Measurements from ENCODE around the gene PHF10. TPM values are rescaled to one million over a fixed set of nuclear protein-coding genes. Genes with fewer than 3 reads are reported as not detected.
"Not testable (repeated sequence)": the region's sequence is repeated elsewhere in the genome, so short reads cannot be mapped to it uniquely, and the experiment has no call there.

PHF10 gene
- total RNA-seq (100 to 1,000 TPM in 2 of 5 experiments, 10 to 100 TPM in 3; 58.7 to 124 (median 93.4) TPM), polyA plus RNA-seq (10 to 100 TPM; 17.1 to 21.9 TPM), total RNA-seq (95.3 reads per million, percentile 84 among the genes with 10 or more reads in this experiment)

GRCh38 chr6:169724494-169725124, at the start of gene PHF10:
Gene PHF10 (minus strand): TSS chr6:169724500. CDS start chr6:169723931, 569 bp downstream.
- ChIA-PET POLR2A (interaction anchor here (0.6 to 16.5 kb wide), 7 partner anchors 20 to 860 kb away, joined by 3 to 307 read pairs (median 3); partner anchors contain the start of genes C6orf120, DYNLT2, ERMARD and PDCD2), CTCF (interaction anchor here (1.6 kb wide), 1 partner anchor 9 kb away, joined by 7 read pairs; no protein-coding TSS in a partner anchor)
- no peaks in the 10 kb centered on the region for H3K9me3 ChIP-seq (ENCODE audit: control insufficient read depth in 2 of 3, low read length in 3 of 3)
- Mint-ChIP-seq H3K4me3 (peak within 1 kb of the TSS; percentile 87 to 97 (median 92)), H3K4me1 (peaks cover 12 to 55% (median 46%) of the 10 kb centered on the region in 7 donors), H3K9me3 (peaks cover 0 to 3% (median 0%) of the 10 kb centered on the region in 11 donors), H3K27ac (peak within 1 kb of the TSS; percentile 95 to 98 (median 97)), H3K36me3 (peaks cover 0 to 10% (median 4%) of the 10 kb centered on the region in 5 donors), H3K27me3 (peaks cover 0 to 8% (median 0%) of the 10 kb centered on the region in 5 donors)
- H3K36me3 ChIP-seq (ENCODE audit: control insufficient read depth in 2 of 3, insufficient read depth in 3 of 3, low read length in 3 of 3), result peaks cover 0 to 5% (median 0%) of the 10 kb centered on the region in 3 experiments
- peaks cover 13 to 26% of the 10 kb centered on the region in 2 donors for H3K4me1 ChIP-seq (ENCODE audit: control insufficient read depth in 2 of 2, insufficient read depth in 2 of 2, low read length in 2 of 2)
- intact Hi-C loops (cut with micrococcal nuclease), result loop anchor here (1.0 to 5.0 kb wide), 2 partner anchors 860 to 1902 kb away; partner anchors contain the start of gene PDCD2 (in 1 of the 2)
- no peaks in the 10 kb centered on the region for H3K27me3 ChIP-seq (ENCODE audit: control insufficient read depth in 2 of 2, insufficient read depth in 2 of 2, low read length in 2 of 2)
- peak; percentile 73 for ATAC-seq
- H3K27ac ChIP-seq (ENCODE audit: low read depth, low read length), result peak within 1 kb of the TSS; percentile 95
- DNase-seq, result peak; percentile 50 to 80 (median 67)
- H3K4me3 ChIP-seq (ENCODE audit: low read length), result peak within 1 kb of the TSS; percentile 71

GRCh38 chr6:169766921-169767736, 42.8 kb upstream of the PHF10 start:
- no peaks in the 10 kb centered on the region for H3K4me1 ChIP-seq (ENCODE audit: control insufficient read depth in 2 of 2, insufficient read depth in 2 of 2, low read length in 2 of 2)
- CTCF ChIA-PET, result interaction anchor here (1.4 kb wide), 1 partner anchor 11 kb away, joined by 4 read pairs; no protein-coding TSS in a partner anchor
- ATAC-seq (peak; percentile 8), DNase-seq (no peak)
- POLR2A ChIA-PET, result interaction anchor here (2.0 kb wide), 1 partner anchor 15 kb away, joined by 7 read pairs; the partner anchor contains the start of genes DYNLT2 and ERMARD
- Mint-ChIP-seq H3K27ac (no peak overlapping the region), H3K27me3 (no peaks in the 10 kb centered on the region), H3K36me3 (peaks cover 7 to 60% (median 35%) of the 10 kb centered on the region in 5 donors), H3K4me1 (peaks cover 0 to 8% (median 0%) of the 10 kb centered on the region in 7 donors), H3K9me3 (peaks cover 0 to 2% (median 0%) of the 10 kb centered on the region in 11 donors), H3K4me3 (no peak overlapping the region)
- H3K27ac ChIP-seq (ENCODE audit: low read depth, low read length), result no peak overlapping the region
- intact Hi-C loops (cut with micrococcal nuclease), result no loop called here
- no peaks in the 10 kb centered on the region for H3K27me3 ChIP-seq (ENCODE audit: control insufficient read depth in 2 of 2, insufficient read depth in 2 of 2, low read length in 2 of 2)
- H3K4me3 ChIP-seq (ENCODE audit: low read length), result no peak overlapping the region
- H3K9me3 ChIP-seq (ENCODE audit: control insufficient read depth in 2 of 3, low read length in 3 of 3), result no peaks in the 10 kb centered on the region
- peaks cover 11 to 74% (median 18%) of the 10 kb centered on the region in 3 experiments for H3K36me3 ChIP-seq (ENCODE audit: control insufficient read depth in 2 of 3, insufficient read depth in 3 of 3, low read length in 3 of 3)

GRCh38 chr6:169766232-169766631, 41.9 kb upstream of the PHF10 start:
- Histone ChIP-seq H3K36me3 (ENCODE audit: control insufficient read depth in 2 of 3, insufficient read depth in 3 of 3, low read length in 3 of 3) (peaks cover 11 to 75% (median 14%) of the 10 kb centered on the region in 3 experiments), H3K4me1 (ENCODE audit: control insufficient read depth in 2 of 2, insufficient read depth in 2 of 2, low read length in 2 of 2) (no peaks in the 10 kb centered on the region), H3K27me3 (ENCODE audit: control insufficient read depth in 2 of 2, insufficient read depth in 2 of 2, low read length in 2 of 2) (no peaks in the 10 kb centered on the region), H3K4me3 (ENCODE audit: low read length) (no peak overlapping the region), H3K9me3 (ENCODE audit: control insufficient read depth in 2 of 3, low read length in 3 of 3) (no peaks in the 10 kb centered on the region), H3K27ac (ENCODE audit: low read depth, low read length) (no peak overlapping the region)
- ChIA-PET POLR2A (interaction anchor here (2.0 kb wide), 1 partner anchor 14 kb away, joined by 7 read pairs; the partner anchor contains the start of genes DYNLT2 and ERMARD), CTCF (interaction anchor here (1.4 kb wide), 1 partner anchor 10 kb away, joined by 4 read pairs; no protein-coding TSS in a partner anchor)
- peaks cover 0 to 8% (median 0%) of the 10 kb centered on the region in 7 donors for H3K4me1 Mint-ChIP-seq
- no peak overlapping the region for H3K4me3 Mint-ChIP-seq
- ATAC-seq (no peak), DNase-seq (no peak)
- no peaks in the 10 kb centered on the region for H3K27me3 Mint-ChIP-seq
- intact Hi-C loops (cut with micrococcal nuclease), result no loop called here
- H3K27ac Mint-ChIP-seq, result no peak overlapping the region
- peaks cover 0 to 2% (median 0%) of the 10 kb centered on the region in 11 donors for H3K9me3 Mint-ChIP-seq
- H3K36me3 Mint-ChIP-seq, result peaks cover 5 to 52% (median 31%) of the 10 kb centered on the region in 5 donors

GRCh38 chr6:169765789-169766188, 41.5 kb upstream of the PHF10 start:
- ATAC-seq; H3K27me3 ChIP-seq (ENCODE audit: control insufficient read depth in 2 of 2, insufficient read depth in 2 of 2, low read length in 2 of 2); H3K9me3 Mint-ChIP-seq; intact Hi-C loops (cut with micrococcal nuclease); H3K27me3 Mint-ChIP-seq; H3K9me3 ChIP-seq (ENCODE audit: control insufficient read depth in 2 of 3, low read length in 3 of 3); H3K27ac Mint-ChIP-seq; H3K4me3 Mint-ChIP-seq; DNase-seq; H3K27ac ChIP-seq (ENCODE audit: low read depth, low read length); H3K4me1 Mint-ChIP-seq; H3K4me1 ChIP-seq (ENCODE audit: control insufficient read depth in 2 of 2, insufficient read depth in 2 of 2, low read length in 2 of 2); H3K4me3 ChIP-seq (ENCODE audit: low read length): not testable (repeated sequence)
- ChIA-PET POLR2A (interaction anchor here (2.0 kb wide), 1 partner anchor 14 kb away, joined by 7 read pairs; the partner anchor contains the start of genes DYNLT2 and ERMARD), CTCF (interaction anchor here (0.6 to 1.4 kb wide), 2 partner anchors 10 to 252 kb away, joined by 3 to 4 read pairs; no protein-coding TSS in a partner anchor)
- peaks cover 5 to 53% (median 32%) of the 10 kb centered on the region in 5 donors for H3K36me3 Mint-ChIP-seq
- peaks cover 11 to 80% (median 14%) of the 10 kb centered on the region in 3 experiments for H3K36me3 ChIP-seq (ENCODE audit: control insufficient read depth in 2 of 3, insufficient read depth in 3 of 3, low read length in 3 of 3)

GRCh38 chr6:169763881-169764280, 39.6 kb upstream of the PHF10 start:
- no peak for ATAC-seq
- no peaks in the 10 kb centered on the region for H3K4me1 ChIP-seq (ENCODE audit: control insufficient read depth in 2 of 2, insufficient read depth in 2 of 2, low read length in 2 of 2)
- Mint-ChIP-seq H3K27me3 (no peaks in the 10 kb centered on the region), H3K4me3 (no peak overlapping the region), H3K27ac (no peak overlapping the region), H3K9me3 (peaks cover 0 to 2% (median 0%) of the 10 kb centered on the region in 11 donors), H3K4me1 (peaks cover 0 to 8% (median 0%) of the 10 kb centered on the region in 7 donors), H3K36me3 (peaks cover 6 to 68% (median 39%) of the 10 kb centered on the region in 5 donors)
- H3K36me3 ChIP-seq (ENCODE audit: control insufficient read depth in 2 of 3, insufficient read depth in 3 of 3, low read length in 3 of 3), result peaks cover 17 to 86% (median 20%) of the 10 kb centered on the region in 3 experiments
- CTCF ChIA-PET, result no interaction called here
- H3K27me3 ChIP-seq (ENCODE audit: control insufficient read depth in 2 of 2, insufficient read depth in 2 of 2, low read length in 2 of 2), result no peaks in the 10 kb centered on the region
- no peak overlapping the region for H3K4me3 ChIP-seq (ENCODE audit: low read length)
- H3K9me3 ChIP-seq (ENCODE audit: control insufficient read depth in 2 of 3, low read length in 3 of 3), result no peaks in the 10 kb centered on the region
- POLR2A ChIA-PET, result no interaction called here
- no peak for DNase-seq
- no peak overlapping the region for H3K27ac ChIP-seq (ENCODE audit: low read depth, low read length)
- intact Hi-C loops (cut with micrococcal nuclease), result no loop called here

GRCh38 chr6:169763308-169763707, 39.0 kb upstream of the PHF10 start:
- POLR2A ChIA-PET, result no interaction called here
- H3K36me3 ChIP-seq (ENCODE audit: control insufficient read depth in 2 of 3, insufficient read depth in 3 of 3, low read length in 3 of 3), result peaks cover 17 to 81% (median 20%) of the 10 kb centered on the region in 3 experiments
- CTCF ChIA-PET, result no interaction called here

More at GRCh38 chr6:169763308-169763707, 39.0 kb upstream of the PHF10 start:
- H3K9me3 Mint-ChIP-seq, result peaks cover 0 to 2% (median 0%) of the 10 kb centered on the region in 11 donors
- DNase-seq (no peak), ATAC-seq (no peak)
- H3K4me1 ChIP-seq (ENCODE audit: control insufficient read depth in 2 of 2, insufficient read depth in 2 of 2, low read length in 2 of 2), result no peaks in the 10 kb centered on the region
- H3K27ac Mint-ChIP-seq, result peak overlapping the region in 1 of 9 donors; percentile 20
- intact Hi-C loops (cut with micrococcal nuclease), result no loop called here
- H3K9me3 ChIP-seq (ENCODE audit: control insufficient read depth in 2 of 3, low read length in 3 of 3), result no peaks in the 10 kb centered on the region
- H3K27me3 Mint-ChIP-seq, result no peaks in the 10 kb centered on the region
- peaks cover 0 to 8% (median 0%) of the 10 kb centered on the region in 7 donors for H3K4me1 Mint-ChIP-seq
- no peaks in the 10 kb centered on the region for H3K27me3 ChIP-seq (ENCODE audit: control insufficient read depth in 2 of 2, insufficient read depth in 2 of 2, low read length in 2 of 2)
- H3K4me3 Mint-ChIP-seq, result no peak overlapping the region
- H3K36me3 Mint-ChIP-seq, result peaks cover 7 to 73% (median 39%) of the 10 kb centered on the region in 5 donors
- no peak overlapping the region for H3K27ac ChIP-seq (ENCODE audit: low read depth, low read length)
- H3K4me3 ChIP-seq (ENCODE audit: low read length), result no peak overlapping the region

Data from naive thymus-derived CD4-positive, alpha-beta T cell (primary cell).